H1 (cell line): ENCODE results near the gene SRF. TPM values are rescaled to one million over a fixed set of nuclear protein-coding genes. Genes with fewer than 3 reads are reported as not detected.

ENCODE experiments used
- CTCF ChIA-PET: fragments of 300-600 bp; sonication (Branson Sonifier 250); formaldehyde crosslinking; loops from one replicate; lab custom pipeline; 2021; ENCODE audit not compliant: partially characterized antibody; lab: Charles Lee
- POLR2A ChIA-PET: fragments of 300-600 bp; sonication (Branson Sonifier 250); formaldehyde crosslinking; loops from one replicate; lab custom pipeline; 2021; ENCODE audit warnings: inconsistent platforms; ENCODE audit not compliant: partially characterized antibody; lab: Charles Lee
- DNase-seq, 2 experiments: peaks; one replicate each; pipeline versions ENCODE4 v3.0.0 to v3.0.0-alpha.2; 2010 to 2022; ENCODE audit warnings: low spot score in 2 of 2, low read depth in 1 of 2, mixed read lengths in 1 of 2
- FAIRE-seq: peaks from 2 replicates; lab custom pipeline; 2011; peaks lifted over from hg19 to GRCh38; lab: Jason Lieb, UNC
- H2AFZ ChIP-seq: 2 replicates; pipeline ENCODE4 v1.8.1; 2012; ENCODE audit warnings: low read length, inconsistent platforms
- H2AK5ac ChIP-seq: 2 replicates; pipeline ENCODE4 v1.6.1; 2013; ENCODE audit warnings: low read depth, low read length
- H2BK120ac ChIP-seq: replicated peaks from 2 replicates; pipeline ENCODE3; 2013; ENCODE audit warnings: low read depth, low read length, inconsistent platforms
- H2BK12ac ChIP-seq: 2 replicates; pipeline ENCODE4 v1.6.1; 2013; ENCODE audit warnings: low read depth, low read length
- H2BK15ac ChIP-seq: 2 replicates; pipeline ENCODE4 v1.6.1; 2013; ENCODE audit warnings: low read length
- H2BK20ac ChIP-seq: 2 replicates; pipeline ENCODE4 v1.6.1; 2013; ENCODE audit warnings: low read length
- H2BK5ac ChIP-seq: 2 replicates; pipeline ENCODE4 v1.6.1; 2013; ENCODE audit warnings: low read depth, low read length
- H3K14ac ChIP-seq: 2 replicates; pipeline ENCODE4 v1.6.1; 2013; ENCODE audit warnings: inconsistent platforms; ENCODE audit not compliant: insufficient read length
- H3K18ac ChIP-seq: 2 replicates; pipeline ENCODE4 v1.6.1; 2013; ENCODE audit warnings: low read length; ENCODE audit errors: extremely low read depth
- H3K23ac ChIP-seq: 2 replicates; pipeline ENCODE4 v1.6.1; 2013; ENCODE audit warnings: inconsistent platforms; ENCODE audit not compliant: insufficient read length
- H3K23me2 ChIP-seq: 2 replicates; pipeline ENCODE4 v1.6.1; 2013; ENCODE audit warnings: low read depth, low read length
- H3K27ac ChIP-seq: 2 replicates; pipeline ENCODE4 v1.6.1; 2011; ENCODE audit warnings: low read depth, low read length, inconsistent platforms
- H3K27me3 ChIP-seq, 4 experiments: replicated peaks in 1 of 4; 1 replicate in 1 of 4; 2 replicates in 3 of 4; pipeline versions ENCODE4 v1.6.1 to v1.8.1; 2011 to 2013; ENCODE audit warnings: low read length in 3 of 4, mild to moderate bottlenecking in 3 of 4, inconsistent platforms in 2 of 4, mixed read lengths in 2 of 4, moderate library complexity in 1 of 4; ENCODE audit not compliant: control insufficient read depth in 3 of 4, insufficient read depth in 3 of 4; ENCODE audit errors: extremely low read depth in 1 of 4
- H3K36me3 ChIP-seq, 4 experiments: 2 replicates each; pipeline versions ENCODE4 v1.6.1 to v1.8.1; 2011 to 2013; ENCODE audit warnings: mild to moderate bottlenecking in 4 of 4, low read length in 3 of 4, moderate library complexity in 2 of 4, control low read depth in 1 of 4, inconsistent platforms in 1 of 4; ENCODE audit not compliant: insufficient read depth in 4 of 4, control insufficient read depth in 2 of 4
- H3K4ac ChIP-seq: replicated peaks from 2 replicates; pipeline ENCODE3; 2013; ENCODE audit warnings: low read length, low read depth, mixed read lengths, inconsistent platforms; ENCODE audit not compliant: insufficient read length
- H3K4me1 ChIP-seq, 4 experiments: replicated peaks in 1 of 4; 1 replicate in 1 of 4; 2 replicates in 3 of 4; pipeline versions ENCODE4 v1.6.1 to v1.8.1; 2011 to 2013; ENCODE audit warnings: low read length in 3 of 4, inconsistent platforms in 2 of 4, mixed read lengths in 1 of 4; ENCODE audit not compliant: insufficient read depth in 4 of 4, control insufficient read depth in 3 of 4
- H3K4me2 ChIP-seq, 2 experiments: 2 replicates each; pipeline versions ENCODE4 v1.6.1 to v1.8.1; 2011 to 2013; ENCODE audit warnings: low read depth in 2 of 2, low read length in 2 of 2, control low read depth in 1 of 2, inconsistent platforms in 1 of 2, mild to moderate bottlenecking in 1 of 2; ENCODE audit not compliant: insufficient read depth in 1 of 2
- H3K4me3 ChIP-seq, 4 experiments: fragments of 200-600, 300-600 bp in 1 of 4; sonication (generic), shearing (Covaris generic), sonication (Bioruptor Twin) in 1 of 4; 2 replicates each; pipeline versions ENCODE4 v1.5.1 to v1.8.1; 2011 to 2016; ENCODE audit warnings: low read length in 4 of 4, low read depth in 3 of 4, control low read depth in 2 of 4, inconsistent platforms in 2 of 4, mild to moderate bottlenecking in 2 of 4, mixed read lengths in 1 of 4, moderate library complexity in 1 of 4; ENCODE audit not compliant: insufficient read depth in 2 of 4; ENCODE audit errors: extremely low read depth in 1 of 4
- H3K56ac ChIP-seq: replicated peaks from 2 replicates; pipeline ENCODE3; 2013; ENCODE audit warnings: low read depth, mild to moderate bottlenecking, mixed read lengths, low read length, inconsistent platforms; ENCODE audit not compliant: insufficient read length
- H3K79me1 ChIP-seq: 2 replicates; pipeline ENCODE4 v1.6.1; 2013; ENCODE audit warnings: low read depth, low read length, control low read depth
- H3K79me2 ChIP-seq, 2 experiments: 2 replicates each; pipeline versions ENCODE4 v1.6.1 to v1.8.1; 2012 to 2013; ENCODE audit warnings: low read length in 2 of 2, mild to moderate bottlenecking in 2 of 2, inconsistent platforms in 1 of 2; ENCODE audit not compliant: insufficient read depth in 2 of 2, control insufficient read depth in 1 of 2
- H3K9ac ChIP-seq, 4 experiments: replicated peaks in 1 of 4; 1 replicate in 1 of 4; 2 replicates in 3 of 4; pipeline versions ENCODE4 v1.6.1 to v1.8.1; 2011 to 2013; ENCODE audit warnings: low read depth in 3 of 4, low read length in 3 of 4, control low read depth in 2 of 4, mild to moderate bottlenecking in 2 of 4, moderate library complexity in 2 of 4, inconsistent platforms in 1 of 4; ENCODE audit errors: extremely low read depth in 1 of 4
- H3K9me3 ChIP-seq, 2 experiments: 2 replicates each; pipeline versions ENCODE4 v1.6.1 to v1.8.1; 2012 to 2013; ENCODE audit warnings: mild to moderate bottlenecking in 2 of 2, moderate library complexity in 2 of 2, control low read depth in 1 of 2, inconsistent platforms in 1 of 2, low read depth in 1 of 2, low read length in 1 of 2, mixed read lengths in 1 of 2; ENCODE audit not compliant: insufficient read depth in 2 of 2
- H4K20me1 ChIP-seq, 2 experiments: replicated peaks in 1 of 2; 2 replicates each; pipeline versions ENCODE3 to v1.8.1; 2011 to 2013; ENCODE audit warnings: inconsistent platforms in 2 of 2, low read length in 2 of 2, mild to moderate bottlenecking in 1 of 2; ENCODE audit not compliant: insufficient read depth in 2 of 2, control insufficient read depth in 1 of 2
- H4K5ac ChIP-seq: 2 replicates; pipeline ENCODE4 v1.6.1; 2013; ENCODE audit warnings: low read length, low read depth, mixed read lengths, inconsistent platforms; ENCODE audit not compliant: insufficient read length
- H4K8ac ChIP-seq: 2 replicates; pipeline ENCODE4 v1.8.0; 2013; ENCODE audit warnings: mild to moderate bottlenecking, moderate library complexity, low read length, inconsistent platforms; ENCODE audit not compliant: insufficient read depth; ENCODE audit errors: extremely low read depth
- H4K91ac ChIP-seq: replicated peaks from 2 replicates; pipeline ENCODE3; 2013; ENCODE audit warnings: low read length, mixed read lengths, inconsistent platforms; ENCODE audit not compliant: insufficient read length
- CBX5 ChIP-seq: fragments of 300-800, 300-1000 bp; sonication (generic); IDR thresholded peaks from 2 replicates; pipeline ENCODE4 v1.7.1; 2016; ENCODE audit warnings: antibody characterized with exemption, low read length, low read depth
- CHD2 ChIP-seq: IDR thresholded peaks from 2 replicates; pipeline ENCODE4 v1.6.1; 2012; ENCODE audit warnings: low read length, improper control_type of control experiment
- E2F6 ChIP-seq: IDR thresholded peaks from 2 replicates; pipeline ENCODE4 v1.6.1; 2012; ENCODE audit warnings: inconsistent platforms
- FOSL1 ChIP-seq: IDR thresholded peaks from 2 replicates; pipeline ENCODE4 v1.6.1; 2011; ENCODE audit warnings: mild to moderate bottlenecking, low read depth, low read length, moderate library complexity; ENCODE audit not compliant: insufficient read depth
- JUND ChIP-seq: IDR thresholded peaks from 2 replicates; pipeline ENCODE4 v1.6.1; 2011; ENCODE audit warnings: mild to moderate bottlenecking, improper control_type of control experiment, low read length
- KDM4A ChIP-seq: IDR thresholded peaks from one replicate; pipeline ENCODE4 v1.7.1; 2012; ENCODE audit warnings: low read depth, mild to moderate bottlenecking, moderate library complexity, low read length, inconsistent platforms; ENCODE audit not compliant: severe bottlenecking
- PHF8 ChIP-seq: fragments of 200-600 bp; sonication (generic); conservative IDR thresholded peaks from 2 replicates; pipeline ENCODE4 v1.7.1; 2012; ENCODE audit warnings: low read depth, mild to moderate bottlenecking, inconsistent platforms, low read length, moderate library complexity
- RXRA ChIP-seq: IDR thresholded peaks from 2 replicates; pipeline ENCODE4 v1.6.1; 2011; ENCODE audit warnings: low read depth, mild to moderate bottlenecking, low read length, moderate library complexity; ENCODE audit not compliant: insufficient read depth
- SIRT6 ChIP-seq: IDR thresholded peaks from one replicate; pipeline ENCODE4 v1.7.1; 2012; ENCODE audit warnings: low read length, inconsistent platforms
- SUZ12 ChIP-seq: fragments of 200-600 bp; sonication (generic); IDR thresholded peaks from 2 replicates; pipeline ENCODE4 v1.6.1; 2012; ENCODE audit warnings: mild to moderate bottlenecking, inconsistent platforms, low read length, moderate library complexity, mixed read lengths
- TAF1 ChIP-seq: IDR thresholded peaks from 2 replicates; pipeline ENCODE4 v1.6.1; 2011; ENCODE audit warnings: mild to moderate bottlenecking, low read depth, low read length
- TCF12 ChIP-seq: IDR thresholded peaks from 2 replicates; pipeline ENCODE4 v1.6.1; 2011; ENCODE audit warnings: low read depth, mild to moderate bottlenecking, low read length
- WGBS, 2 experiments: shearing (Covaris generic) in 1 of 2; methylation state at CpG; one replicate each; pipeline versions ENCODE4 v1.1.6 to v1.1.7; 2013 to 2015; ENCODE audit warnings: low lambda C conversion rate in 2 of 2, mixed read lengths in 2 of 2, inconsistent platforms in 1 of 2, low coverage in 1 of 2, missing lambda C conversion rate in 1 of 2; ENCODE audit not compliant: insufficient replicate concordance in 2 of 2, insufficient coverage in 1 of 2, insufficient read length in 1 of 2; ENCODE audit errors: extremely low coverage in 1 of 2, missing lambda C conversion rate in 1 of 2; 5-methylcytosine and 5-hydroxymethylcytosine counted together
- polyA plus RNA-seq, 7 experiments: library from polyadenylated mRNA; depleted of rRNA in 3 of 7; stranded (reverse) in 5 of 7; unstranded in 2 of 7; fragments of >200 nt in 5 of 7; fragments of 200-250 nt in 2 of 7; gene quantifications; 1 replicate in 5 of 7; 2 replicates in 1 of 7; 4 replicates in 1 of 7; pipeline versions ENCODE4 v1.2.1 to v1.2.3, GENCODE V29; 2011 to 2013; ENCODE audit warnings: missing spikeins in 2 of 7, mixed read lengths in 2 of 7
- total RNA-seq: library from RNA; stranded (reverse); fragmentation: NEBNext Ultra II Directional; extraction: Animal tissue kit (Norgen Biotek cat#: 25700); gene quantifications from 2 replicates; pipeline ENCODE4 v1.2.1, GENCODE V29; 2021

The SRF gene
- total and polyA plus RNA-seq, 2 of the 8 experiments (the other 6 are each of a cell fraction or from before 2014, with no cell fraction given), result 49.0 to 69.5 TPM

GRCh38 chr6:43171707-43172103 is 636 bp downstream of the SRF start:
- Histone ChIP-seq H3K4ac (no peak overlapping the region), H3K27me3 (peaks cover 0 to 6% (median 2%) of the 10 kb centered on the region in 4 experiments; a peak in 3 of 7 replicates), H3K27ac (peak overlapping the region; percentile 94), H3K79me1 (peaks cover 3% of the 10 kb centered on the region; the same call in 1 of the 2 replicates), H3K9ac (peak overlapping the region; percentile 53 to 99 (median 92)), H2AK5ac (no peak overlapping the region), H4K91ac (peak overlapping the region; percentile 32), H3K4me1 (peaks cover 9 to 17% (median 11%) of the 10 kb centered on the region in 4 experiments), H2BK120ac (no peak overlapping the region), H3K4me2 (peak overlapping the region; percentile 93 to 97), H3K18ac (0 out of 2 replicates have a peak overlapping the region, but pooled peaks have one; percentile 39), H2BK15ac (no peak overlapping the region), H4K8ac (peak overlapping the region; percentile 95), H2BK20ac (no peak overlapping the region), H3K4me3 (peak overlapping the region; percentile 64 to 93 (median 82)), H4K5ac (no peak overlapping the region), H2BK5ac (peak overlapping the region; percentile 57; the same call in 1 of the 2 replicates), H3K23ac (no peak overlapping the region), H3K14ac (no peak overlapping the region), H2AFZ (no peak overlapping the region), H3K23me2 (peaks cover 14% of the 10 kb centered on the region), H4K20me1 (peaks cover 13 to 28% of the 10 kb centered on the region in 2 experiments), H3K56ac (no peak overlapping the region), H2BK12ac (no peak overlapping the region), H3K9me3 (no peaks in the 10 kb centered on the region), H3K36me3 (peaks cover 11 to 18% (median 15%) of the 10 kb centered on the region in 4 experiments), H3K79me2 (peaks cover 0 to 28% of the 10 kb centered on the region in 2 experiments; a peak in 2 of 4 replicates)
- FAIRE-seq (no peak), DNase-seq (peak in 1 of 2 experiments; percentile 64)
- ChIA-PET POLR2A (interaction anchor here (0.6 to 4.9 kb wide), 19 partner anchors 10 to 332 kb away, joined by 3 to 30 read pairs (median 5); partner anchors contain the start of genes CNPY3, CUL7, CUL9 and DNPH1), CTCF (interaction anchor here (0.5 to 1.5 kb wide), 6 partner anchors 9 to 212 kb away, joined by 3 to 4 read pairs (median 3); no protein-coding TSS in a partner anchor)
- WGBS, 2 experiments, result 2% methylated on average over 36 of the region's 57 CpGs; no CpG with 5 or more reads in 1 of the 2 experiments
- TF ChIP-seq PHF8, result 0 out of 2 replicates have a peak, but pooled peaks have one; percentile 6
- TF ChIP-seq CHD2, result no peak
- no peak for TF ChIP-seq TCF12
- TF ChIP-seq CBX5, result no peak
- TF ChIP-seq KDM4A, result peak; percentile 37
- no peak for TF ChIP-seq SUZ12
- TF ChIP-seq E2F6, result no peak
- no peak for TF ChIP-seq SIRT6
- TF ChIP-seq FOSL1, result no peak
- no peak for TF ChIP-seq JUND
- no peak for TF ChIP-seq RXRA
- TF ChIP-seq TAF1, result no peak
